GM12878 (cell line): ENCODE data around the gene TRIP12. TPM values are rescaled to one million over a fixed set of nuclear protein-coding genes. Genes with fewer than 3 reads are reported as not detected.
A peak's percentile ranks its signal among the peaks of the same experiment; 100 is the strongest.

ENCODE experiments used
- ATAC-seq: fragments of 200-7000 bp; cut with Tn5 transposase; 3 replicates; pipeline ENCODE4 v1.9.1; 2020; ENCODE audit warnings: mild to moderate bottlenecking, moderate library complexity
- BruUV-seq: library from RNA; stranded (reverse); fragments of 400-500 nt; replicated peaks from 2 replicates; lab custom pipeline; 2021; lab: Mats Ljungman, UMichigan
- CTCF ChIA-PET: fragments of 300-600 bp; sonication (Branson Sonifier 250); formaldehyde crosslinking; extraction: SDS; loops from one replicate; lab custom pipeline; 2021; ENCODE audit warnings: inconsistent platforms; lab: Yijun Ruan, JAX
- POLR2A ChIA-PET: fragments of 350-600 bp; formaldehyde crosslinking; extraction: SDS; loops from one replicate; lab custom pipeline; 2021; ENCODE audit warnings: inconsistent platforms; lab: Charles Lee
- RAD21 ChIA-PET: fragments of 300-600 bp; sonication (Branson Sonifier 250); formaldehyde crosslinking; loops from one replicate; lab custom pipeline; 2023; ENCODE audit warnings: antibody characterized with exemption; ENCODE audit not compliant: unreplicated experiment; lab: Charles Lee
- SMC1A ChIA-PET: fragments of 300-600 bp; sonication (Branson Sonifier 250); formaldehyde crosslinking; loops from one replicate; lab custom pipeline; 2023; ENCODE audit not compliant: unreplicated experiment, uncharacterized antibody; lab: Charles Lee
- DNase-seq: peaks from one replicate; pipeline ENCODE4 v3.0.0-alpha.2; 2011; ENCODE audit warnings: low read depth, low spot score
- FAIRE-seq: peaks from 3 replicates; lab custom pipeline; 2011; peaks lifted over from hg19 to GRCh38; lab: Jason Lieb, UNC
- H2AFZ ChIP-seq: 2 replicates; pipeline ENCODE4 v1.6.0; 2011; ENCODE audit warnings: low read depth, low read length, control low read depth; ENCODE audit not compliant: control insufficient read depth
- H3K27ac ChIP-seq: 2 replicates; pipeline ENCODE4 v1.5.1; 2011; ENCODE audit warnings: control low read depth; ENCODE audit not compliant: control insufficient read depth, insufficient read depth
- H3K27me3 ChIP-seq, 2 experiments: replicated peaks in 1 of 2; 2 replicates each; pipeline versions ENCODE4 v1.6.0 to v1.6.1; 2011; ENCODE audit warnings: low read length in 1 of 2; ENCODE audit not compliant: control insufficient read depth in 2 of 2, insufficient read depth in 2 of 2
- H3K36me3 ChIP-seq, 2 experiments: 2 replicates each; pipeline ENCODE4 v1.5.1; 2011; ENCODE audit warnings: low read length in 1 of 2; ENCODE audit not compliant: control insufficient read depth in 2 of 2, insufficient read depth in 2 of 2
- H3K4me1 ChIP-seq: 2 replicates; pipeline ENCODE4 v1.6.1; 2011; ENCODE audit warnings: mild to moderate bottlenecking, low read length, moderate library complexity, mixed read lengths; ENCODE audit not compliant: control insufficient read depth, insufficient read depth
- H3K4me2 ChIP-seq: 2 replicates; pipeline ENCODE4 v1.6.0; 2011; ENCODE audit warnings: control low read depth; ENCODE audit not compliant: control insufficient read depth, insufficient read depth
- H3K4me3 ChIP-seq: fragments of 200-600 bp; sonication (generic); 2 replicates; pipeline ENCODE4 v1.5.1; 2016
- H3K79me2 ChIP-seq: 2 replicates; pipeline ENCODE4 v1.6.0; 2011; ENCODE audit warnings: low read length; ENCODE audit not compliant: control insufficient read depth, insufficient read depth
- H3K9ac ChIP-seq: 2 replicates; pipeline ENCODE4 v1.8.0; 2011; ENCODE audit warnings: low read length, control low read depth, mixed read lengths; ENCODE audit not compliant: control insufficient read depth, insufficient read depth
- H3K9me3 ChIP-seq: replicated peaks from 3 replicates; pipeline ENCODE4 v1.5.1; 2011; ENCODE audit warnings: mild to moderate bottlenecking, low read length; ENCODE audit not compliant: control insufficient read depth, insufficient read depth
- H4K20me1 ChIP-seq: 2 replicates; pipeline ENCODE4 v1.6.0; 2011; ENCODE audit not compliant: control insufficient read depth, insufficient read depth
- E2F4 ChIP-seq: IDR thresholded peaks from 2 replicates; pipeline ENCODE4 v1.6.1; 2012; ENCODE audit warnings: low read depth, low read length, improper control_type of control experiment
- E4F1 ChIP-seq: fragments of 450-650 bp; IDR thresholded peaks from 2 replicates; pipeline ENCODE4 v1.6.1; 2018; ENCODE audit warnings: borderline replicate concordance, mild to moderate bottlenecking; ENCODE audit not compliant: partially characterized antibody
- HDAC2 ChIP-seq: fragments of 200-600 bp; sonication (generic); IDR thresholded peaks from 2 replicates; pipeline ENCODE4 v1.6.1; 2017
- IKZF2 ChIP-seq, 2 experiments: fragments of 450-650 bp; IDR thresholded peaks; 2 replicates each; pipeline ENCODE4 v1.6.1; 2017; ENCODE audit warnings: mild to moderate bottlenecking in 2 of 2, moderate library complexity in 2 of 2
- JUND ChIP-seq: IDR thresholded peaks from 2 replicates; pipeline ENCODE4 v1.6.1; 2012; ENCODE audit warnings: low read depth, mild to moderate bottlenecking, low read length, improper control_type of control experiment, moderate library complexity
- KLF5 ChIP-seq: fragments of 450-650 bp; IDR thresholded peaks from 2 replicates; pipeline ENCODE4 v1.6.1; 2014; ENCODE audit warnings: mild to moderate bottlenecking; ENCODE audit not compliant: partially characterized antibody
- MXI1 ChIP-seq: fragments of 150-350 bp; IDR thresholded peaks from 2 replicates; pipeline ENCODE4 v1.6.1; 2011; ENCODE audit warnings: low read depth, mild to moderate bottlenecking, inconsistent platforms, low read length, improper control_type of control experiment
- NFYB ChIP-seq: IDR thresholded peaks from 2 replicates; pipeline ENCODE4 v1.6.1; 2011; ENCODE audit warnings: low read depth, mild to moderate bottlenecking, low read length, improper control_type of control experiment, moderate library complexity; ENCODE audit not compliant: insufficient read depth
- NKRF ChIP-seq: fragments of 450-650 bp; conservative IDR thresholded peaks from 2 replicates; pipeline ENCODE4 v1.6.1; 2017; ENCODE audit warnings: mild to moderate bottlenecking, moderate library complexity
- POLR2AphosphoS2 ChIP-seq: IDR thresholded peaks from 2 replicates; pipeline ENCODE4 v1.6.1; 2011; ENCODE audit warnings: low read depth, mild to moderate bottlenecking, low read length, improper control_type of control experiment, moderate library complexity
- RUNX3 ChIP-seq: IDR thresholded peaks from 2 replicates; pipeline ENCODE4 v1.6.1; 2012; ENCODE audit warnings: low read length, inconsistent platforms
- SRF ChIP-seq, 2 experiments: IDR thresholded peaks; 2 replicates each; pipeline ENCODE4 v1.6.1; 2011; ENCODE audit warnings: low read depth in 2 of 2, low read length in 2 of 2, mild to moderate bottlenecking in 1 of 2, moderate library complexity in 1 of 2
- SUPT20H ChIP-seq: IDR thresholded peaks from 2 replicates; pipeline ENCODE4 v1.6.1; 2011; ENCODE audit warnings: low read depth, mild to moderate bottlenecking, low read length, moderate library complexity, borderline replicate concordance; ENCODE audit not compliant: control insufficient read depth
- SUZ12 ChIP-seq: fragments of 200-600 bp; sonication (generic); IDR thresholded peaks from one replicate; pipeline ENCODE4 v1.6.1; 2018; ENCODE audit warnings: antibody characterized with exemption, mild to moderate bottlenecking; ENCODE audit not compliant: unreplicated experiment
- ZBED1 ChIP-seq: IDR thresholded peaks from 2 replicates; pipeline ENCODE4 v1.6.1; 2016; ENCODE audit warnings: borderline replicate concordance
- ZBTB40 ChIP-seq: fragments of 450-650 bp; IDR thresholded peaks from 2 replicates; pipeline ENCODE4 v1.6.1; 2016; ENCODE audit warnings: mild to moderate bottlenecking, moderate library complexity, borderline replicate concordance
- in situ Hi-C: fragments of 300-500 bp; cut with MboI; formaldehyde crosslinking; loops from 9 replicates; pipeline ENCODE4 v1.14.3; 2018; ENCODE audit warnings: mixed read lengths
- intact Hi-C: fragments of 100-400 bp; cut with micrococcal nuclease; formaldehyde crosslinking; loops from one replicate; pipeline ENCODE4 v1.14.2; 2022; ENCODE audit not compliant: unreplicated experiment
- polyA plus RNA-seq, 11 experiments: library from polyadenylated mRNA; depleted of rRNA in 4 of 11; unstranded in 6 of 11; stranded (reverse) in 5 of 11; fragments of >200 nt; fragmentation: Nextera tagmentation in 4 of 11; fragmentation: Illumina TruSeq in 1 of 11; extraction: Ambion mirVana in 4 of 11; extraction: Trizol in 1 of 11; gene quantifications; 1 replicate in 1 of 11; 2 replicates in 10 of 11; pipeline versions ENCODE4 v1.2.1 to v1.2.3, GENCODE V29; 2011 to 2016; ENCODE audit warnings: inconsistent platforms in 2 of 11, missing spikeins in 2 of 11, low read depth in 1 of 11
- total RNA-seq, 4 experiments: library from RNA; depleted of rRNA in 3 of 4; stranded (reverse); fragments of >200 nt in 3 of 4; fragmentation: Illumina TruSeq in 1 of 4; extraction: Trizol in 1 of 4; gene quantifications; 2 replicates each; pipeline versions ENCODE4 v1.2.1 to v1.2.3, GENCODE V29; 2013 to 2021

The TRIP12 gene
- total and polyA plus RNA-seq, 10 of the 15 experiments (the other 5 are each of a cell fraction or from before 2014, with no cell fraction given): 23.1 to 207 (median 97.0) TPM

- in situ Hi-C loops: no loop called here
- Histone ChIP-seq H3K9ac (no peak overlapping the region), H3K36me3 (no peaks in the 10 kb centered on the region), H3K4me2 (no peak overlapping the region), H2AFZ (no peak overlapping the region), H3K27ac (no peak overlapping the region), H3K27me3 (no peaks in the 10 kb centered on the region), H4K20me1 (no peaks in the 10 kb centered on the region; the same call in 1 of the 2 replicates), H3K4me1 (no peaks in the 10 kb centered on the region), H3K4me3 (no peak overlapping the region), H3K79me2 (peaks cover 18% of the 10 kb centered on the region), H3K9me3 (no peaks in the 10 kb centered on the region)
- DNase-seq (no peak), ATAC-seq (no peak), FAIRE-seq (no peak)
- intact Hi-C loops: no loop called here
- TSS peak; percentile 42 for BruUV-seq
- ChIA-PET SMC1A (interaction anchor here (1.2 kb wide), 1 partner anchor 110 kb away, joined by 3 read pairs; no protein-coding TSS in a partner anchor), CTCF (interaction anchor here (0.5 kb wide), 1 partner anchor 23 kb away, joined by 5 read pairs; no protein-coding TSS in a partner anchor), RAD21 (no interaction called here), POLR2A (no interaction called here)
- TF ChIP-seq E4F1 (no peak), NFYB (no peak), SUZ12 (no peak), JUND (no peak), SRF (IDR thresholded peaks at IDR 0.05; ENCODE audit: low read depth in 2 of 2, low read length in 2 of 2) (no peak), HDAC2 (no peak), ZBED1 (no peak), E2F4 (no peak), KLF5 (no peak), MXI1 (no peak), RUNX3 (no peak), ZBTB40 (no peak), POLR2AphosphoS2 (no peak), IKZF2 (IDR thresholded peaks at IDR 0.05) (no peak), NKRF (no peak), SUPT20H (no peak)
Observed at GRCh38 chr2:229925201-229925600, 3.4 kb upstream of the TRIP12 start.
